K562 (cell line): ENCODE data around the gene GAD1. TPM values are rescaled to one million over a fixed set of nuclear protein-coding genes. Genes with fewer than 3 reads are reported as not detected.

Experiments
- AFF1 ChIP-seq, 2 experiments: fragments of 450-650 bp; IDR thresholded peaks; 2 replicates each; pipeline ENCODE4 v1.6.1; 2018; ENCODE audit warnings: mild to moderate bottlenecking in 2 of 2, low read depth in 1 of 2; ENCODE audit not compliant: partially characterized antibody in 2 of 2
- ATF4 ChIP-seq: fragments of 450-650 bp; formaldehyde crosslinking; IDR thresholded peaks from 2 replicates; pipeline ENCODE4 v1.4.0; 2022; ENCODE audit warnings: mild to moderate bottlenecking, moderate library complexity
- E2F8 ChIP-seq: fragments of 450-650 bp; IDR thresholded peaks from 2 replicates; pipeline ENCODE4 v1.7.1; 2018; ENCODE audit warnings: mild to moderate bottlenecking, low read depth; ENCODE audit not compliant: partially characterized antibody
- FOXP1 ChIP-seq: sonication (generic); formaldehyde crosslinking; IDR thresholded peaks from 2 replicates; pipeline ENCODE4 v1.8.0; 2022; ENCODE audit warnings: mild to moderate bottlenecking, missing genetic modification reagents
- HMGN3 ChIP-seq: IDR thresholded peaks from 2 replicates; pipeline ENCODE4 v1.6.1; 2011; ENCODE audit warnings: borderline replicate concordance, low read depth, mild to moderate bottlenecking, mixed read lengths, low read length; ENCODE audit not compliant: insufficient read length; ENCODE audit errors: extremely low read depth
- KDM5B ChIP-seq: fragments of 200-600 bp; sonication (generic); IDR thresholded peaks from 2 replicates; pipeline ENCODE4 v1.6.1; 2012; ENCODE audit warnings: low read depth, mild to moderate bottlenecking, moderate library complexity, low read length, control low read depth, inconsistent platforms; ENCODE audit not compliant: insufficient replicate concordance
- MAX ChIP-seq: sonication (generic); formaldehyde crosslinking; IDR thresholded peaks from 2 replicates; pipeline ENCODE4 v1.9.0; 2022; ENCODE audit warnings: mild to moderate bottlenecking, missing genetic modification reagents
- MTA1 ChIP-seq: fragments of 450-650 bp; IDR thresholded peaks from 2 replicates; pipeline ENCODE4 v1.6.1; 2017; ENCODE audit warnings: borderline replicate concordance
- MYC ChIP-seq, 2 experiments: fragments of 250-450 bp in 1 of 2; sonication (Bioruptor Pico) in 1 of 2; IDR thresholded peaks; 2 replicates each; pipeline versions ENCODE4 v1.5.1 to v1.6.1; 2012 to 2021; ENCODE audit warnings: low read depth in 2 of 2, borderline replicate concordance in 1 of 2, improper control_type of control experiment in 1 of 2, low read length in 1 of 2, mild to moderate bottlenecking in 1 of 2, moderate library complexity in 1 of 2
- SMC3 ChIP-seq: conservative IDR thresholded peaks from 2 replicates; pipeline ENCODE4 v1.6.1; 2011; ENCODE audit warnings: low read depth, low read length, improper control_type of control experiment; ENCODE audit not compliant: insufficient read depth
- ZBTB8A ChIP-seq: fragments of 450-650 bp; IDR thresholded peaks from 2 replicates; pipeline ENCODE4 v1.6.1; 2018; ENCODE audit warnings: mild to moderate bottlenecking, moderate library complexity; ENCODE audit not compliant: partially characterized antibody
- ZNF511 ChIP-seq: sonication (generic); formaldehyde crosslinking; IDR thresholded peaks from 2 replicates; pipeline ENCODE4 v1.8.0; 2022; ENCODE audit warnings: mild to moderate bottlenecking, missing genetic modification reagents
- ZNF639 ChIP-seq, 2 experiments: fragments of 200-800 bp in 1 of 2; sonication (Bioruptor generic) in 1 of 2; sonication (generic) in 1 of 2; formaldehyde crosslinking in 1 of 2; IDR thresholded peaks in 1 of 2; conservative IDR thresholded peaks in 1 of 2; 2 replicates each; pipeline versions ENCODE4 v1.5.0 to v1.6.1; 2016 to 2020; ENCODE audit warnings: missing compliant biosample characterization in 1 of 2, missing genetic modification characterization in 1 of 2, missing genetic modification reagents in 1 of 2
- polyA plus RNA-seq, 8 experiments: library from polyadenylated mRNA; depleted of rRNA in 4 of 8; stranded (reverse) in 5 of 8; unstranded in 3 of 8; fragments of >200 nt; fragmentation: Nextera tagmentation in 2 of 8; fragmentation: Illumina TruSeq in 1 of 8; extraction: Ambion mirVana in 2 of 8; extraction: Trizol in 1 of 8; gene quantifications; 2 replicates each; pipeline versions ENCODE4 v1.2.1 to v1.2.3, GENCODE V29; 2011 to 2014; ENCODE audit warnings: inconsistent platforms in 1 of 8, missing spikeins in 1 of 8
- total RNA-seq, 7 experiments: library from RNA; depleted of rRNA in 6 of 7; stranded (reverse); fragments of >200 nt in 6 of 7; fragmentation: Illumina TruSeq in 2 of 7; extraction: Trizol in 2 of 7; gene quantifications; 2 replicates each; pipeline versions ENCODE4 v1.2.1 to v1.2.3, GENCODE V29; 2011 to 2021; ENCODE audit warnings: low replicate concordance in 1 of 7

Gene GAD1
- total and polyA plus RNA-seq, 9 of the 15 experiments (the other 6 are each of a cell fraction or from before 2014, with no cell fraction given) = 2.7 to 29.1 (median 15.7) TPM

- TF ChIP-seq ATF4 (CRISPR knock-in tag) (no peak), MAX (CRISPR knock-in tag) (0 out of 2 replicates have a peak, but pooled peaks have one; percentile 34), HMGN3 (no peak), SMC3 (0 out of 2 replicates have a peak, but pooled peaks have one; percentile 18), ZBTB8A (no peak), FOXP1 (no peak), E2F8 (peak; percentile 55), MYC (IDR thresholded peaks at IDR 0.05; ENCODE audit: low read depth, low read length) (peak; percentile 70), MYC (CRISPR knock-in tag; IDR thresholded peaks at IDR 0.05; ENCODE audit: borderline replicate concordance, low read depth) (peak; percentile 63; the same call in 1 of the 2 replicates), KDM5B (peak; percentile 67), MTA1 (no peak), AFF1 (IDR thresholded peaks at IDR 0.05; ENCODE audit: low read depth in 1 of 2, partially characterized antibody in 2 of 2) (peak in 1 of 2 experiments; percentile 77), ZNF639 (CRISPR knock-in tag; conservative IDR thresholded peaks at IDR 0.05 in 1 of 2, IDR thresholded peaks at IDR 0.05 in 1 of 2) (no peak), ZNF511 (CRISPR knock-in tag) (0 out of 2 replicates have a peak, but pooled peaks have one; percentile 60)
Measured at GRCh38 chr2:170770008-170770605, 46.6 kb upstream of the GAD1 start, which contains the start of gene ERICH2 (continued).
